ENCODE data around the gene CD200.

Gene CD200

GRCh38 chr3:112333002-112333380 lies at the start of gene CD200:
Gene CD200 (plus strand): TSS chr3:112333156. CDS start chr3:112333213, 57 bp downstream.
- peak; percentile 4 to 38 (median 21) for DNase-seq

- no peak for DNase-seq
Observed at GRCh38 chr3:112289011-112289410, 43.9 kb upstream of the CD200 start.

GRCh38 chr3:112293368-112294321 lies 39.3 kb upstream of the CD200 start, which contains the start of gene SLC9C1:
Gene SLC9C1 (minus strand): TSS chr3:112294216. CDS start chr3:112286791, 7,425 bp downstream.
- DNase-seq = no peak

GRCh38 chr3:112297714-112298113 lies 35.2 kb upstream of the CD200 start:
- no peak for DNase-seq

- no peak for DNase-seq
Observed at GRCh38 chr3:112298781-112299180, 34.2 kb upstream of the CD200 start.

DNA sequence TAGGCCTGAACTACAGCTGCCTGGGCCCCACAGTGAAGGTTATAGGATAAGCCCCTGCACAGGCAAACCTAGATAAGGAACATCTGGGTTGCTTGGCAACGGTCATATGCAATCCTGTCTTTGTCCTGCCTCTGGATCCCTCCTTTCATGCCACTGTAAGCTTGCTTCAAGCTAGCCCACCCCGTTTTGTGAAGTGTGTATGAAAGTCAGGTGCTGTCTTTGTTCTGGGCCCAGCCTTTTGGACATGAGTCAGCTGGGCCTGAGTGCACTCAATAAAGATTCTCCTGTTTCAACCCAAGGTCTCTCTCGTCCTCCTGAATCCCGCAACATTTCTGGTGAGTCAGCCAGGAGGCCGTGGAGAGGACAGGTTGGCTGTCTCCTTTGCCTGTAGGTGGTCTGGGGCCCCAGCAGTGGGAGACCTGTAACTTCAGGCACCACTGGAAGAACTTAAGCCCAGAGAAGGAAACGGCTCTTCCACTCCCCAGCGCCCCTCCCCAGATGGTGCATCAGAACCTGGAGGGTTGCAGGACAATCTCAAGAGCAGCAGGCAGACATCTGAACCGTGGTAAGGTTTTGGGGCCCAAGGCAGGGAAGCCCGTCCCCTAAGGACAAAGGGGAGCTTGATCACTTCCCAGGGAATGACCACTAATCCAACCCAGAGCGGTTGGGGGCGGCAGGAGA lies 30.7 kb upstream of the CD200 start:
- no peak for DNase-seq

- DNase-seq = no peak
Observed at GRCh38 chr3:112302881-112303763, 29.8 kb upstream of the CD200 start.

GRCh38 chr3:112303764-112304325 lies 29.1 kb upstream of the CD200 start:
- DNase-seq = no peak

GRCh38 chr3:112304611-112305010 lies 28.3 kb upstream of the CD200 start:
- no peak for DNase-seq

DNA sequence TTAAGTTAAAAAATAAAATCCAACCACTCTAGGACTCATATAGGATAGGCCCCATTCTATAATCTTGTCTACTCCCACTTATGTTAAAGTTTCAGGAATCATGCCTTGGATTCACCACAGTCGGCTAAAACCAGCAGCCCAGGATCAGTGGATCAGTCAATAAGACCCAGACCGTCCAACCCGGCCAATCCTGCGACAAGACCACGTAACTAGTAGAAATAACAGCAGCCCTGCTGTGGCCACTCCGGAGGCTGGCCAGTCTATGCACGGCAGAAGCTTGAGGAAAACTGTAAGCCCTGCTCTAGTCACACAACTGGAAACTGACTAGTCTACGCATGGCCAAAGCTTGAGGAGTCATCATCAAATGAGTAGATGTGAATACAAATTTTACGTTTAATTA lies 26.1 kb upstream of the CD200 start:
- no peak for DNase-seq

GRCh38 chr3:112307557-112307956 lies 25.4 kb upstream of the CD200 start:
- DNase-seq = no peak

- DNase-seq = no peak
Observed at GRCh38 chr3:112308151-112308911, 24.6 kb upstream of the CD200 start.

DNA sequence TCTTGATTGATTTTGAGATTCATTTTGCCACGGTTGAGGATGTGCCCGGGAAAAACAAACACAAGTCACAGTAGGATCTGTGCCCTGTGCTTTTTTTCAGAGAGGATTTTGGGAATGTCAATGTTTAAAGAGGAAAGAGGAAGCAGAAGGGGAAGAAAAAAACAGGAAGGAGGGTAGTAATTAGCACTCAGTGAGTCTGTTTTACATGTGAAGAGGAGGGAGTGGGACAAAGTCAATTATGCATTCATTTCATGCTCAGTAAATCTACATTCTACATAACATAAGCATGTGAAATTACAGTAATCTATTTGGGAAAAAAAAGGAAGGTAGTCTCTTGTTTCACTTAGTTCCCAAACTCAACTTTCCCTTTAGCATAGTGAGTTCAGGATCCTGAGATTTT lies 18.3 kb upstream of the CD200 start:
- no peak for DNase-seq

DNA sequence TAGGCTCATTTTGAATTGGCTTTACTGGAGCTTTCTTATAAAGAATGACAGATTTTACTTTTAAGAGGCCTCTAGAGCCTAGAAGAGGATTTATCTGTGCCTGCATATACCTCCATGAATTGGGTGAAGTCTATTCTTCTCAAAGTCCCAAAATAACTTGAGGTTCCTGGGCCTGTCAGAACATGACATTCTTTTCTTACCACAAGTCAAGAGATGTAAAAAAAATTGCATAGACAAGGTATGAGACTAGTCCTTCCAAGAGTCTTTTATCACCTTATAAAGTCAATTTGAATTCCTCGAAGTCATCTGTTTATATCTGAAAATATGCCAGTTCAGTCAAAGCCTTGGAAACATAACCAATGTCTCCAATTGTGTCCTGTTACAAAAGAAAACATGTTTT lies 17.2 kb upstream of the CD200 start:
- DNase-seq = no peak

DNA sequence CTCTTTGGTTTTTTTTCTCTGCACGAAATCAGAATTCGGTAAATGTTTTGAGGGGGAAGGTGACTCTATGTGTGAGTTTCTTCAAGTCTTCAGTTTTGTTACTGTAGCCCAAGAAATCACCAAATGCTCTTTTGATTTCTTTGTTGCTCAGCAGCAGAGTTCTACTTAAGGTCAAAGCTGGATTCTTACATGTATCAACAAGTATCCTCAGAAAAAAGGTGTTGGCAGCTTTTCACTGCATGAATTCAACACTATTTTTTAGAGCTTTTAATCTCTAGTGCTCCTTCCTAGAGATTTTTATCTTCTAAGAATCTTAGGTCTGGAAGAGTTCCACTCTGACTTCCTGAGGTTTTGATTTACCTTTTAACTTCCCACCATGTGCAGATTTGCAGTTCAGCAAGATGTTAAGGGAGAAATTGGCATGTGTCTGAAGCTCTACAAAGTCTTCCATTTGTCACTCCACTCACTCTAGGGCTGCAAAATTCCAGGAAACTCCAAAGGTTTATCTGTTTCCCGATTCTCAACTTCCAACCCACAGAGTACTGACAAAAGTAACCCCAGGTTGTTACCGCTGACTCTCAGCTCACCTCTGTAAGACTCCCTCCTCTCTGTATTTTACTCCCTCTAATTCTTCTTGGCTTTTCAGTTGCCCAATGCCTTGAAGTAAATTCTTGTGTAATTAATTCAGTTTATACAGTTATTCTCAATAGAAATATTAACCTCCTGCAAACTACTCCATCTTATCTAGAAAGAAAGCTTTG lies 13.3 kb upstream of the CD200 start:
- DNase-seq = no peak

DNA sequence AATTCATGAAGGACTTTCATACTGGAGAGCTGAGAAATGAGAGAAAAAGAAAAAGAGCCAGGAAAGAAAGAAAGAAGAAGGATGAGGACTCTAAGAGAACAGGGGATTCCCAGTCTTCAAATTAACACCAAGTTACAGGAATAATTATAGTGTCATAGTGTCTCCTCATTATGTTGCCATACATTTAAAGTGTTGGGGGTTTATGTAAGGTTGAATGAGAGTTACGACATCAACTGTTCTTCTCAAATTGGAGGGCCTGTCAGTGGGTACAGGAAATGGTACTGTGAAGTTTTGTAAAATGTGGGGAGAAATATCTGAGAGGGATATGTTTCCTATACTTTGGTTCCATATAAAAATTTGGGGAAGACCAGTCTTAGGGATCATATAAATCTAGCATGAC lies 12.3 kb upstream of the CD200 start:
- DNase-seq = no peak

GRCh38 chr3:112321867-112322652 lies 10.9 kb upstream of the CD200 start:
- DNase-seq = no peak

- no peak for DNase-seq
Observed at GRCh38 chr3:112327371-112327951, 5.5 kb upstream of the CD200 start.

GRCh38 chr3:112331851-112332250 lies 1.1 kb upstream of the CD200 start:
- no peak for DNase-seq

Measured in activated naive CD4-positive, alpha-beta T cell (primary cell).